ENCODE measurements around the gene SMIM43.
A peak's percentile ranks its signal among the peaks of the same experiment; 100 is the strongest.

The SMIM43 gene

DNA sequence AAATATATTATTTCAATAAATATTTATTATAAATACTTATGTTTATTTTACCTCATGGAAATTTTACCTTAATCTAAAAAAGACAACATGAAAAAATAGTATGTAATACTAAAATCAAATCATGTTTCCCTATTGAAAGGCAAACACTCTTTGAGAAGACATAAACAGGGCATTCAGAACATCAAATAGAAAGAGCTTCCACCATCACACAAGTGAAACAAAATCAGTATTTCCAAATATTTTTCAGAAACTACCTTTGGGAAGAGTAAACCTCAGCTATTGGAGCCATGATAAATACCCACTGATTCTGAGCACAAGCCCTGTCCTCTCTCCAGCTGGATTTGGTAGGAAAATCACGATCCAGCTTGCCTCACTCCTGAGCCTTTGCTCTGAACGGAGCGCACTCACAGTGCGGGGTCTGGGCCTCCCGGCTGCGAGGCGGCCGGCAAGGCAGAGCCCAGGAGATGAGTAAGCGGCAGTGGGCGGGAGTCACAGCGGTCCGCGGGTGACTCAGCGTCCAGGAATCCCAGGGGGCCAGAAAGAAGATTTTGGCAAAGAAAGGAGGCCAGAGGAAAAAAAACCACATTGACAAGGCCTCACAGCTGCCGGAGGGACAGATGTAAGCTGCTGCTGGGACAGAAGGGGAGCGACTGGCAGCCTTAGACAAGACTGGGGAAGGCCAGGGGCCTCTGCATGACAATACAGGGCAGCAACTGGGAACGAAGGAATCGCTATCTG lies 53.5 kb downstream of the SMIM43 start:
- intact Hi-C loops (cut with DNase I), result no loop called here
- peak in 40 of 42 donors; percentile 20 to 88 (median 56) for DNase-seq

DNA sequence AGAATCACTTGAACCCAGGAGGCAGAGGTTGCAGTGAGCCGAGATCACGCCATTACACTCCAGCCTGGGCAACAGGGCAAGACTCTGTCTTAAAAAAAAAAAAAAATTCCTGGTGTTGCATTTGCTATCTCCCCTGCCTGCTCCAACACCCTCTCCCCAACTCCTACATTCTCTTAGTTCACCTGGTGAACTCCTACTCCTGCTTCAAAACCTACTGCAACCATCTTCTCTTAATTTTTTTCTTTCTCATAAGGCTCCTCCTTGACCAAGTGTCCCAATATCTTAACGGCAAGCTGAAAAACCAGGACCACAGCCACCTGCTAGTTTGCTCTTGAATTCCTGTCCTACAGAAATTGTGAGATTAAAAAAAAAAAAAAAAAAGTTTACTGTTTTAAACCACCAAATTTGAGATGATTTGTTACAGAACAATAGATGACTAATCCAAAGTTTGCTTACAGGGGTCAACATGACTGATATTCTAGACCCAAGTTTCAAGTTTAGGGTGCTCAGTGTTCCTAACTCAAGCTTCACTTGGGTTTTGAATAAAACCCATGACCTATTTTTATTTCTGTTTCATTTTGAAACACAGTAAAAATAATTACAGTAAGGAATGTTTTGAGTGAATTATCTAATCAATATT lies 55.1 kb downstream of the SMIM43 start:
- DNase-seq, result no peak
- intact Hi-C loops (cut with DNase I), result no loop called here

All from head of caudate nucleus (tissue), 42 donors.